HG03520 (cell line): ENCODE results near the gene MAN1C1.

Source experiments
- ATAC-seq: cut with Tn5 transposase; IDR thresholded peaks from one replicate; pipeline ENCODE4 v1.9.1; 2021; ENCODE audit warnings: mild to moderate bottlenecking, moderate library complexity; ENCODE audit not compliant: unreplicated experiment

MAN1C1 gene

GRCh38 chr1:25675729-25676476 is 59.3 kb downstream of the MAN1C1 start:
- peak; percentile 84 for ATAC-seq

- no peak for ATAC-seq
Observed at GRCh38 chr1:25676488-25676887, 59.9 kb downstream of the MAN1C1 start.

GRCh38 chr1:25677193-25677773 is 60.7 kb downstream of the MAN1C1 start:
- ATAC-seq, result no peak

DNA sequence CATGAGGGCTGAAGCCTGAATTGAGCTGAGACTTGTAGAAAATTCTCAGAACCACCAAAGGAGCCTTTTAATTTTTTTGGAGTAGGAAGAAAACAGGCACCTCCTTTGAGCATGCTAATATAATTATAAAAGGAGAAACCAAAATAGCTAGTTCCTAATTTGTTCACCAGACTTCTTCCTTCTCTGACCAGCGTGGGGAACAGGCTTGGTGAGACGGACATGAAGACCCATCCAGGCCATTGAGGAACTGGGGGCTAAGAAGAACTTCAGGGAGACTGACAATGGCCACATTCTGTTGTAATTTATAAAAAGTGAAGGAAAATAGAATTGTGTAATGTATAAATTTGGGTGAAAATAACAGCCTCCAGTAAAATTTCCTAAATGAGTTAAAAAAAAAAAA is 62.6 kb downstream of the MAN1C1 start:
- ATAC-seq, result no peak

- ATAC-seq, result no peak
Observed at GRCh38 chr1:25680701-25681100, 64.1 kb downstream of the MAN1C1 start.

GRCh38 chr1:25682059-25682601 is 65.5 kb downstream of the MAN1C1 start:
- no peak for ATAC-seq

DNA sequence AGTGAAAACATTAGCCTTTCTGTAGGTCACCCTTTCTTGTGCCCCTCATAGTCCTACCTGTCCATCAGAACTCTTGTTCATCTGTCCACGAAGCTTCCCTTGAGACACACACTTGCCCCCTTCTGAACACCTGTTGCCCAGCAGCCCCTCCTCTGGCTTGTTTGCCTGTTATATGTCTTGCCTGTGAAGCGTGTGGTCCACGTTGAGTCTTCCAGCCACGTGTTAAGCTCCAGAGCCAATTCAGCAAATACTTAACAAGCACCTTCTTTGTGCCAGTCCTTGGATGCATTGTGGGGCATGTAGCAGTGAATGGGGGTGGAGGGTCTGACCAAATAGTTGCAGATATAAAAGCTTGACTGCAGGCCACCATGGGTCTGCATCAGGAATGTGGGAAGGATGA is 66.6 kb downstream of the MAN1C1 start:
- no peak for ATAC-seq

- ATAC-seq, result no peak
Observed at GRCh38 chr1:25683731-25684130, 67.1 kb downstream of the MAN1C1 start.

- no peak for ATAC-seq
Observed at GRCh38 chr1:25684216-25684965, 67.8 kb downstream of the MAN1C1 start.

DNA sequence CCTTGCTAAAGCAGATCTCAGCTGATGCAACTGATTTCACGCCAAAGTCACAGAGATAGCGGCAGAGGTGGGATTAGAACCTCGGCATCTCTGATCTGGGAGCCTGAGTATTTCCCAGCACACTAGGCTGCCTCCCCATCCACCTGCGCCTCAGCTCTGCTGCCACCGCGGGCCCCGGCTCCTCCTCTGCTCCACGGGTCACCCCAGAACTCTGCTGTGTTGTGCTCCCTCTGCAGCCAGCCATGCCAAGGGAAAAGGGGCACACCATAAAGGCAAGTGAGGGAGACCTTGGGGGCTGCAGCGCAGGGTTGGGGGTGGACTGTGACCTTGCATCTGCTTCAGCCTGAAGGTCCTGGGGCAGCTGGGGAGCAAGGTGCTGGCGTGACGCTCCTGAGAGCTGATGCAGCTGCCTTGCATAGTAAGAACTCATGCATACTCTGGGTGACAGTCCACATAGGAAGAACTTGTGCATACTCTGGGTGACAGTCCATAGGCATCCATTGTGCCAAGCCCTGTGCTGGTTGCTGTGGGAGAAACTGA is 68.7 kb downstream of the MAN1C1 start:
- ATAC-seq, result no peak

GRCh38 chr1:25685938-25686665 is 69.5 kb downstream of the MAN1C1 start:
- ATAC-seq, result no peak

- no peak for ATAC-seq
Observed at GRCh38 chr1:25687221-25688017, 70.8 kb downstream of the MAN1C1 start.

- ATAC-seq, result no peak
Observed at GRCh38 chr1:25688390-25689119, 72.0 kb downstream of the MAN1C1 start.

- no peak for ATAC-seq
Observed at GRCh38 chr1:25689686-25690381, 73.2 kb downstream of the MAN1C1 start.

DNA sequence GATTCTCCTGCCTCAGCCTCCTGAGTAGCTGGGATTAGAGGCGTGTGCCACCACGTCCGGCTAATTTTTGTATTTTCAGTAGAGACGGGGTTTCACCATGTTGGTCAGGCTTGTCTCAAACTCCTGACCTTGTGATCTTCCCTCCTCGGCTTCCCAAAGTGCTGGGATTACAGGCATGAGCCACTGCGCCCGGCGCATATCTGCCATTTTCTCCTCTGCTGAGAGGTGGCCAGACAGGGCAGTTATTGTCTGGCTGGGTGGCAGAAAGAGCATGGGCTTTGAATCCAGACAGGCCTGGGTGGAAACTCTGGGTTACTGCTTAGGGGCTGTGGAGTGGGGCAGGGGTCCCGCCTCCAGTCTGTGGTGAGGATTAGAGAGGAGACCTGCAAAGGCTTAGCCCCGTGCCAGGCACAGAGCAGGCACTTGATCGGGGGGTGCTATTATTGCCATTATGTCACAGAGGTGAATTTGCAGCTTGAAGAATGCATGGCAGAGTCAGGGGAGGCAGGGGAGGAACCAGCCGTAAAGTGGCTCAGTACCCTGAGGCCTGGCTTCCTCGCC is 73.9 kb downstream of the MAN1C1 start:
- ATAC-seq, result no peak

DNA sequence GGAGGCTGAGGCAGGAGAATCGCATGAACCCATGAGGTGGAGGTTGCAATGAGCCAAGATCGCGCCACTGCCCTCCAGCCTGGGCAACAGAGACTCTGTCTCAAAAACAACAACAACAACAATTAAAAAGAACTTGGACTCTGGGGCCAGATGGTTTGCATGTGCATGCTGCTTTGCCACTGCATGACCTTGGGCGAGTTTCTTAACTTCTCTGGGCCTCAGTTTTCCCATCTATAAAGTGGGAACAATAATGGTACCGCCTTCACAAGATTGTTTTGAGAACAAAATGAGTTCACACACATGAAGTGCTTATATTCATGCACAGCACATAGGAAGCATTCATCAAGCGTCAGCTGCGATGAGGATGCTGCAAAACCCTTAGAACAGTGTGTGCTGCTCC is 74.6 kb downstream of the MAN1C1 start:
- no peak for ATAC-seq

DNA sequence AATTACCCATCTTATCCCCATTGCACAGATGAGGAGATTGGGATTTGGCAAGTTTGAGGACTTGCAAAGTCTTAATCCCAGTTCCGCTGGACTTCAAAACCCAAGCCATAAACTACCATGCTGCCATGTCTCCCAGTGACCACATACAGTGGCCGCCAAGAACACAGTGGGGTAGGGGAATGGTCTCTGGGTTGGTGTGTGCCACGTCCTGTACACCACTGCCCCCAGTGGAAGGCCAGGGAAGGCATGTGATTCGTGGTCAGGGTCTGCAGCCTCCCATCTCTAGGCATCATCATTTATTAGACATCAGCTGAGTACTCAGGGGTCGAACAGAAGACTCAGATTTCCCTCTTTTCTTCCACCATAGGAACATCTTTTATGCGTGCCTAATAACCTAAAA is 76.0 kb downstream of the MAN1C1 start:
- no peak for ATAC-seq
